GM19328 (cell line): ENCODE results near the gene CEP162.
"Not testable (repeated sequence)": the region's sequence is repeated elsewhere in the genome, so short reads cannot be mapped to it uniquely, and the experiment has no call there.

Experiments used
- ATAC-seq: cut with Tn5 transposase; IDR thresholded peaks from one replicate; pipeline ENCODE4 v1.9.1; 2021; ENCODE audit warnings: mild to moderate bottlenecking, moderate library complexity; ENCODE audit not compliant: unreplicated experiment

The CEP162 gene

DNA sequence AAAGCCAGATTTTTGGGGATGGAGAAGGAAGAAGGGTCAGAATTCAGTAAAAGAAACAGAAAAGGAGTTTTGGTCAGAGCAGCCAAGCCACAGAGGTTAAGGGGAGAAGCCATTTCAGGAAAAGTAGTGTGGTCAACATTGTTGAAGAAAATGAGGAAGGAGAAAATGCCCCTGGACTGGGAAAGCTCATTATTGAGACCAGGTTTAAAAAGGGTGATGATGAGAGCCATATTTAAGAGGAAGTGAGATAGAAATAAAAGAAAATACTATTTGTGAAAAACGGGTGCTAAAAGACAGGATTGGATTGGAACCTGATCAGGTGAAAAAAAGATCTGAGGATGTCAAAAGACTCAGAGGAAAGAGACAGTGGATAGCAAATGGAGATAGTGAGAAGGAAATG, 75.8 kb downstream of the CEP162 start:
- no peak for ATAC-seq

DNA sequence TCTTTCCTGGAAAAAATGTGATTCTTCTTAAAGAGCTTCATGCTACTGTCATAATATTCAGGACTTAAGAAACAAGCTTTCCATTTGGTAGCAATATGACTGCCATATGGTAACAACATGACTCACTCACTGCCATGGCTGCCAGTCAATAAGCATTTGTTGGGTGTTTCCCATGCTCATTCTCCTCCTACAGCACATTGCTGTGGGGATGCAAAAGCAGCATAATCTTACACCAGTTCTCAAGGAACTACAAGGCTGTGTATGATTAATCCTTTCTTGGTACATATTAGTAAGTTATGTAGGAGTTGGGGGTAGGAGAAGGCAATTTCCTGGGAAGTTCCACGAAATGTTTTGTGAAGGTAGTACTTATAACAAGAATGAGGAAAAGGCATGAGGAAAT, 76.7 kb downstream of the CEP162 start:
- ATAC-seq, result no peak

DNA sequence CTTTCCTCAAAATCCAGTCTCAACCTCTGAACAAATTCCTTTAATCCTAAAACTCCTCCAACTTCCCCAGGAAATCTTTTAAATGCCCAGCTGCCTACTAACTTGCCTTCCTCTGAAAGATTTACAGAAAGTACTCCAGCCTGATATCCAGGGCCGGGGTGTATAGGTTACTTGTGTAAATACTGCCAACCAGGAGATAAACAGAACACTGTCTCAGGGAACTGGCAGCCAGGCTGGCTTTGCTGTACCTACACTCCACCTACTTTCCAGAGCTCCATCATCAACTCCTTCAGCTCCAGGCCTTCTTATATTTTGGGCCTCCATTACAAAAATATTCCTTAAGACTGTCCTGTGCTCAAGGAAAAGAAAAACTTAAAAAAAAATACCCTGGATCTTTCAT, 85.9 kb downstream of the CEP162 start:
- no peak for ATAC-seq

DNA sequence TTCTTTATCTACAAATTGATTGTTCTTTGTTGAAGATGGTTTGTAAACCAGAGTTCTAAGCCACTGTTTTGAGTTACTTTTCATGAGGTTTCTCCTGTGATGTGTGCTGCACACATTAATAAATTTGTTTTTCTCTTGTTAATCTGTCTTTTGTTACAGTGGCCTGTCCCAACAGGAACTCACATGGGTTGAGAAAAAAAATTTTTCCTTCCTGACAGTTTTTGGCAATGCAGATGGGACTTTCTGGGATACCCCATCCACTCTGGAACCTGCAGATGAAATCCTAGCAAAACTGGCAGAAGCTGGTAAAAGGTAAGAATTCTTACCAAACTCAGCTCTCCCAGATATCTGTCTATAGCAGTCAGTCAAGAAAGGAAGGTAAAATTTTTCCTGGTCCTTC, 88.1 kb downstream of the CEP162 start:
- ATAC-seq, result no peak

DNA sequence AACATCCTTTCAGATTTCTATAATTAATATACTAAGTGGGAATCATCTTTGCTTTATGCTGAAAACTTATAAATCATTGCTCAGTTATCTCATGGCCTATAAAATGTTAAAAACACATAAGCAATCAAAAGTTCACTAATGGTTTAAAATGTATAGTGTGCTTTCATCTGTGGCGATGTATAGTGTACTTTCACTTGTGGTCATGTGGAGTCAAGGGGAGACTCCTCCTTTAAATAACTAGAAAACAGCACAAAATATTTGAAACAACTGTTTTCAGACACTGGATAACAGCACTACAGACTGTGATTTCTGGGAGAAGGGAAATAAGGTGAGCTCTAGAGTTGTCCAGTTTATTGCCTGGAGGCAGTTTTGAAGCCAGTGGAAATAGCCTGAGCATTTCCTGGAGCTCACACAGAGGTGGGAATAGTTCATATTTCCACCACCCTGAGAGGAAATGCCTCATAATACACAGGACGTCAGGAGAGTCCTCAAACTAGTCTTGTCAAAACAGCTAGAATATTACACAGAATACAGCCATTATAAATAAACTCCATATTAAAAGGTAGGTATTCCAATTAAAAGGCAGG, 89.4 kb downstream of the CEP162 start:
- no peak for ATAC-seq

DNA sequence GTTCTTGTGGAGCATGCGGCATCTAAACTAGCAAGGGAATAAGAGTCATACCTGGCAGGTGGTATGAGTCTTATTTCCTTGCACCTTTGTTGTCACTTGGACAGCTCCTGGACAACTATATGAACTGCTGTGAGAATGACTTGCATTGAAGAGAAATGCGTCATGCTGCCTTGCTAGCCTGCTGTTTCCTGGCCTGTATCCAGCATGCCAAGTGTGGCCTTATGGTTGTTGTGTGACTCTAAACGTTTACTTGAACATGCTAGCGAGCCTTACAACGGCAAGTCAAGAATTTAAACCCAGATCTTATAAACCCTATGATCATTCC, 90.4 kb downstream of the CEP162 start:
- ATAC-seq, result no peak

DNA sequence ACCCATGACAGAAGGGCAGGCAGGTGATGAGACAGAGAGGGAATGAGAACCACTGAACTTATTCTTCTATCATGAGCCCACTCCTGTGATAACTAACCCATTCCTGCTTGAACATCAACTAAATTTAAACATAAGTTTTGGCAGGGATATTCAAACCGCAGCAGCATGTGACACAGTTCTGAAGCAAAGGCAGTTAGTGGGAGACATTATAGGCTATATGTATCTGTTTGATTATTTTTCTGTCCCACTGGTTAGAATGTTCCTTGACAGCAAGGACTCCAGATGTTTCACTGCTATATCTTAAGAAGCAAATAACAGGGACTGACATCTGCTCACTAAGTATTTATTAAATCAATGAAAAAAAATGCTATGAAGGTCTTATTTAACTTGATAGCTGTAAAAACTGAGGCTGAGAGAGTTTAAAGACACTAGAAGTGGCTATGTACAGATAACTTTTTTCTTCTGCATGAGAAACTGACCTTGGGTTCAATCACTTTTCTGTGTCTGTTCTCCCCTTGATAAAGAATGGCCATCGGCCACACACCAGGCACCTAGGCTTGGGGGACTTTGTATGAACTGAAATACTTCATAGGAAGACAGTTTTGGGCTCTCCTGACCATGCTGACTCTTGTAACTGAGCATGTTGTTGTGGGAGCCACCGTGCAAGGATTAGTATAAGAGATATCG, 90.9 kb downstream of the CEP162 start:
- ATAC-seq, result no peak

DNA sequence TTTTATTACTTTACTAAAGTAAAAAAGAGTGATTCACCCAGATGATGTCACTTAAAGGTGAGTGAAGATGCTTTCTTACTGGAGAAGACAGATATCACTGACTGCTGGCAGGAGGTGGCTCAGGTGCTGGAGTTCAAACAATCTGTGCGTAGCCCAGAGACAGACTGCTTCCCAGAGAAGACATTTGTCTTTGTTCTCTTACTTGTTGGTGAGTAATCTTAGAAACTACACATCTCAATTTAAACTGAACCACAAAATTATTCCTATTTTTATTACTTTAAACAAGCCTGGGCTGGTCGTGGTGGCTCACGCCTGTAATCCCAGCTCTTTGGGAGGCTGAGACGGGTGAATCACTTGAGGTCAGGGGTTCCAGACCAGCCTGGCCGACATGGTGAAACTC, 92.2 kb downstream of the CEP162 start:
- no peak for ATAC-seq

DNA sequence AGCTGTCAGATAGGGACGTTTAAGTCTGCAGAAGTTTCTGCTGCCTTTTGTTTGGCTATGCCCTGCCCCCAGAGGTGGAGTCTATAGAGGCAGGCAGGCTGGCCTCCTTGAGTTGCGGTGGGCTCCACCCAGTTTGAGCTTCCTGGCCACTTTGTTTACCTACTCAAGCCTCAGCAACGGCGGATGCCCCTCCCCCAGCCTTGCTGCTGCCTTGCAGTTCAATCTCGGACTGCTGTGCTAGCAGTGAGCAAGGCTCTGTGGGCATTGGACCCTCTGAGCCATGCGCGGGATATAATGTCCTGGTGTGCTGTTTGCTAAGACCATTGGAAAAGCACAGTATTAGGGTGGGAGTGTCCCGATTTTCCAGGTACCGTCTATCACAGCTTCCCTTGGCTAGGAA, 94.1 kb downstream of the CEP162 start:
- ATAC-seq, result not testable (repeated sequence)

DNA sequence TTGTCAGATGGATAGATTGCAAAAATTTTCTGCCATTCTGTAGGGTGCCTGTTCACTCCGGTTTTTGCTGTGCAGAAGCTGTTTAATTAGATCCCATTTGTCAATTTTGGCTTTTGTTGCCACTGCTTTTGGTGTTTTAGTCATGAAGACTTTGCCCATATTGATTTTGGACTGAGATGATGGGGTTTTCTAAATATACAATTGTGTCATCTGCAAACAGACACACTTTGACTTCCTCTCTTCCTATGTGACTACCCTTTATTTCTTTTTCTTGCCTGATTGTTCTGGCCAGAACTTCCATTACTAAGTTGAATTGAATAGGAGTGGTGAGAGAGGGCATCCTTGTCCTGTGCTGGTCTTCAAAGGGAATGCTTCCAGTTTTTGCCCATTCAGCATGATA, 97.9 kb downstream of the CEP162 start:
- not testable (repeated sequence) for ATAC-seq

DNA sequence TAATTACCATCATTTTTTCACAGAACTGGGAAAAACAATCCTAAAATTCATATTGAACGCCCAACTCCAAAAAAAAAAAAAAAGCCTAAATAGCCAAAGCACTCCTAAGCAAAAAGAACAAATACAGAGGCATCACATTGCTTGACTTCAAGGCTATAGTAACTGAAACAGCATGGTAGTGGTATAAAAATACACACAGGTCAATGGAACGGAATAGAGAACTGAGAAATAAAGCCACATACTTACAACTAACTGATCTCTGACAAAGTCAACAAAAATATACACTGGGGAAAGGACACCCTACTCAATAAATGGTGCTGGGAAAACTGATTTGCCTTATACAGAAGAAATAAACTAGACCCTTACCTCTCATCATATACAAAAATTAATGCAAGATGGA, 104.3 kb downstream of the CEP162 start:
- no peak for ATAC-seq

DNA sequence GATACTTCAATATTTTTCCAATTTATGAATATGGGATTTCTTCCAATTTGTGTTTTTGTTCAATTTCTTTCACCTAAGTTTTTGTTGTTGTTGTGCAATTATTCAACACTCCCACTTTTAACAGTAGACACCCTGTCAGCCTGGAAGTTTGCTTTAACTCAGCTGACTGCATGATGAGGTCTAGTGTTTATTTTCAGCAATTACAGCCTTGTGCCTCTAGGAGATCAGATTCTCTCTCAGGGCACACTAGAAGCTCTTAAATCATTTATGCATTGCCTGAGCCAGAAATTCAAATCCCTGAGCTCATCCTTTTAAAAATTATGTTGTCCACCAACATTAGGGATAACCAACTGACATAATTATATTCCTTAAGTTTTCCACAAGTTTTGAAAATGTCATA, 108.2 kb downstream of the CEP162 start:
- ATAC-seq, result no peak

DNA sequence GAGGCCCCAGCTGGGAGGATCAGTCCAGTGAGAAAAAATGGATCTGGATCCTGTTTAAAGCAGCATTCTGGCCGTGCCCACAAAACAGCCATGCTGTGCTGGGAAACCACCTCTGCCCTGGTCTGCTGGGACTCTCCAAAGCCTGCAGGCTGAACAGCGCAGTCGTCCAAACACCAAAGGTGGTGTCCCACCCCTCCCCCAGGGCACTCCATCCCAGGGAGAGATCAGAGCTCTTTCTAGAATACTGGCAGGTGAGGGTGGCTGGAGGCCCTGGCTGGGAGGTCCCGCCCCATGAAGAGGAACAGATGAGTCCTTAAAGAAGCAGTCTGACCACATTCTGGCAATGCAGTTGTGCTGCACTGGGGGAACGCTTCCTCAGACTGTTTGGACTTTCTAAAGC, 109.3 kb downstream of the CEP162 start:
- no peak for ATAC-seq

DNA sequence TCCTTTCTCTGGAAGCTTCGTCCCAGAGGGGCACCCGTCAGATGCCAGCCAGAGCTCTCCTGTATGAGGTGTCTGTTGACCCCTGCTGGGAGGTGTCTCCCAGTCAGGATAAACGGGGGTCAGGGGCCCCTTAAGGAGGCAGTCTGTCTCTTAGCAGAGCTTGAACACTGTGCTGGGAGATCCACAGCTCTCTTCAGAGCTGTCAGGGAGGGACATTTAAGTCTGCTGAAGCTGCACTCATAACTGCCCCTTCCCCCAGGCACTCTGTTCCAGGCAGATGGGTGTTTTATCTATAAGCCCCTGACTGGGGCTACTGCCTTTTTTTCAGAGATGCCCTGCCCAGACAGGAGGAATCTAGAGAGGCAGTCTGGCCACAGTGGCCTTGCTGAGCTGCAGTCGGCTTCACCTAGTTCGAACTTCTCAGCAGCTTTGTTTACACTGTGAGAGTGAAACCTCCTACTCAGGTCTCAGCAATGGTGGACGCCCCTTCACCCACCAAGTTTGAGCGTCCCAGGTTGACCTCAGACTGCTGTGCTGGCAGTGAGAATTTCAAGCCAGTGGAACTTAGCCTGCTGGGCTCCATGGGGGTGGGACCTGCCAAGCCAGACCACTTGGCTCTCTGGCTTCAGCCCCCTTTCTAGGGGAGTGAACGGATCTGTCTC, 112.4 kb downstream of the CEP162 start:
- not testable (repeated sequence) for ATAC-seq

DNA sequence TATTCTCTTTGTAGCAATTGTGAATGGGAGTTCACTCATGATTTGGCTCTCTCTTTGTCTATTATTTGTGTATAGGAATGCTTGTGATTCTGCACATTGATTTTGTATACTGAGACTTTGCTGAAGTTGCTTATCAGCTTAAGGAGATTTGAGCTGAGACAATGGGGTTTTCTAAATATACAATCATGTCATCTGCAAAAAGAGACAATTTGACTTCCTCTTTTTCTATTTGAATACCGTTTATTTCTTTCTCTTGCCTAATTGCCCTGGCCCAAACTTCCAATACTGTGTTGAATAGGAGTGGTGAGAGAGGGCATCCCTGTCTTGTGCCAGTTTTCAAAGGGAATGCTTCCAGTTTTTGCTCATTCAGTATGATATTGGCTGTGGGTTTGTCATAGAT, 116.1 kb downstream of the CEP162 start:
- ATAC-seq, result not testable (repeated sequence)

DNA sequence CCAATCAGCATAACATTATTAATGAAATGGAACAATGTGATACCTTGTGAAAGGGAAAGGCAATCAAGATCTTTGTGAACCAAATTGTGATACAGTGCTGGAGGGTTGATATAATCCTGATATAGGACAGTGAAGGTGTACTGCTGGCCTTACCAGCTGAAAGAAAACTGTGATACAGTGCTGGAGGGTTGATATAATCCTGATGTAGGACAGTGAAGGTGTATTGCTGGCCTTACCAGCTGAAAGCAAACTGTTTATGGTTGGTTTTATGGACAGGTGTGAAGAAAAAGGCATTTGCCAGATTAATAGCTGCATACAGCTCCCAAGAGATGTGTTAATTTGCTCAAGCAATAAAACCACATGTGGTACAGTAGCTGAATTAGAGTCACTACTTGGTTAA, 119.9 kb downstream of the CEP162 start:
- ATAC-seq, result no peak

DNA sequence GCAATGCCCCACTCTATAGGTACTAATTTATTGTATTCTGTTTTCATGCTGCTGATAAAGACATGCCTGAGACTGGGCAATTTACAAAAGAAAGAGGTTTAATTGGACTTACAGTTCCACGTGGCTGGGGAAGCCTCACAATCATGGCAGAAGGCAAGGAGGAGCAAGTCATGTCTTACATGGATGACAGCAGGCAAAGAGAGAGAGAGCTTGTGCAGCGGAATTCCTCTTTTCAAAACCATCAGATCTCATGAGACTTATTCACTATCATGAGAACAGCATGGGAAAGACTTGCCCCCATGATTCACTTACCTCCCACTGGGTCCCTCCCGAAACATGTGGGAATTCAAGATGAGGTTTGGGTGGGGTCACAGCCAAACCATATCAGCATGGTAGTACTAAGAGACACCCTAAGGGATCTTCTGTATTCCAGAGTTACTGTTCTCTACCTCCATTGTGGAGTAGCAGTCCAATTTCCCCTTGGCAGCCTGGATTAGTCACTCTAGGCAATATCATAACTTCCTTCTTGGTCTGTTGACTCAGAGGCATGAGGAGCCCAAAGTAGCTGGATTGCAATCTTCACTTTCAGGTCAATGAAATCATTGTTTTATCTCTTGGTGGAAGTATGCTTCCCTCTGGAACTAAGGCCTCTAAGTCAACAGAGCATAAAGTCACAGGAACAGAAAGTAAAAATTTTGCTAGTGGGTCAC, 122.1 kb downstream of the CEP162 start:
- ATAC-seq, result not testable (repeated sequence)

DNA sequence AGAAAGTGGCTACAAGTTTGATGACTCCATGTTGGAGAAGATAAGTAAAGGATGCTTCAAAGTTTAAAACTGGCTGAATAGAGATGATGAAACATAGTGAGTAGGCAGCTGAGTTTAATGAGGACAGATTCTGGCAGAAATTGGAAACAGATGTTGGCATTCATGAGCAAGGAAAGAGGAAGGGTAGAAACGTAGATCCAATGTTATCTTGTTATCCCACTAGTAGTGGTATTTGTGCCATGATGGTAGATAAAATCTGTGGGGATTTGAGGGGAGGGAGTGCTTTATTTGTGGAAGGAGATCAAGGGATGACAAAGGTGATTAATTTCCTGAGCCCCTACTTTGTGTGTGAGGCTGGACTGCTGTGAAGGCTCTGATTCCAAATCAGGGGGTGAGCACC, 124.4 kb downstream of the CEP162 start:
- no peak for ATAC-seq

DNA sequence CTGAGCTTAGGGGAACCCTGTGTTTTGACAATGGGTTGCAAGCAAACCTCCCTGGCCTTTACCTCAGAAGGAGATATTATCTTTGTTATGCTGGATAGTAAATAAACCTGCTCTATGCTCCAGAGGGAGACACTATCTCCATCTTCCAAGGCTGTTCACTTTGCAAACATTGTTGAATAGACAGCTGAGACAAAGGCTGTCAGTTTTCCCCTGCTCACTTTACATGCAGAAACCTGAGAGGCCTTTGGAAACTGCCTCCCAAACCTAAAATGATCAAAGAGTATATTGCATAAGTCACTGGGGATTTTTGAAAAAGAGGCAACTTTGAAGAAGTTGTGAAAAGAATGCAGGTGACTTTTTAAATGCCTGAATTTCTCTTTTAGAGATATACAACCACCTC, 132.3 kb downstream of the CEP162 start:
- no peak for ATAC-seq

DNA sequence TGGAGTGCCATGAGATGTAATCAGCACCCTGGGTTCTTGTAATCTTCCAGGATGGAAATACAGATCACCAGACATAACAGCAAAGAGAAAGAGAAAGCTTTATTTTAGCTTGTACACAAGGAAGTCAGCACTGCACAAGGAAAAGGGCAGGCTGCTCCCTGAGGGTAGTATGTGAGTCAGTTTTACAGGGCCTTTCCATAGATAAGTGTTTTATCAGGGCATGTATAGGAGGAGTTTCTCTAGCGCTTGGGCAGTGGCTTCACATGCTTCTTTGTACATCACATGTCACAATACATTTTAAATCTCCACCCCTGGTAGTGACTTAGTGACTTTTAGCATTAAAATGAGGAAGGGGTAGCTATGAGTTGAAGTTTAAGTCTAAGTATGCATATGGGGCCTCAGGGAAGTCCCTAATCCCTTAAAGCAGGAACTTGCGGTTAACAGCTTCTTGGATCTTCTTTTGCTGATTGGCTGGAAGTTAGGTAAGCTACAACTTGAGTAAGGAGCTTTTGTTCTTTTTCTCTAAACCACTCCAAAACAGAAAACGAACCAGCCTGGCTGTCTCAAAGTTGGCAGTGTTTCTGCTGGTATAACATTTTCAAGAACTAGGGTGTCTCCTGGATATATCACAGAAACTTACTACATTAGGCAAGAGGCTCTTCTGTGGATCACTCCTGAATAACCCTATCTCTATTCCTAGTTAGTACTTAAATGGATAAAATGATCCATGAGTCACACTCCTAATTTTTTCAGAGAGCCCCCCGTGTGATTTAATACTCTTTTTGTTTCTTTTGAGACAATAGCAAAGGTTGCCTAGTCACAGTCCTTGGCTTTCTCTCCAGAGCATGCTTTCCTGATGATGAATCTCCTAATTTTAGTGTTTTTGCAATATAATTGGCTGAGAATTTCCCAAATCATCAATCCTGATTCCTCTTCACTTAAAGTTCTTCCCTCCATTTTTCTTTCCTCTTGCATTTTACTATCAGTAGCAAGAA, 133.7 kb downstream of the CEP162 start:
- ATAC-seq, result no peak

DNA sequence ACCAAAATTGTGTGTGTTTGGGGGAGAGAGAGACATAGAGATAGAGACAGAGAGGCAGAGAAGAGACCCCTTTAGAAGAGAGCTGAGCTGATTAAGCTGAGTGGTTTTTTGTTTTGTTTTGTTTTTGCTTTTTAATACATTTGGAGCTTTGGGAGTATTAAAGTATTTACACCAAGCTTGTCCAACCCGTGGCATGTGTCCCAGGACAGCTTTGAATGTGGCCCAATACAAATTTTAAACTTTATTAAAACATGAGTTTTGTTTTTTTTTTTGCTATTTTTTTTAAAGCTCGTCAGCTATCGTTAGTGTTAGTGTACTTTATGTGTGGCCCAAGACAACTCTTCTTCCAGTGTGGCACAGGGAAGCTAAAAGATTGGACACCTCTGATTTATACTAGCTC, 137.9 kb downstream of the CEP162 start:
- ATAC-seq, result no peak
